ENCODE measurements around the gene CKLF. TPM values are rescaled to one million over a fixed set of nuclear protein-coding genes. Genes with fewer than 3 reads are reported as not detected.

Gene CKLF
- polyA plus RNA-seq, 1 of the 3 experiments (the other 2 are of a cell fraction): 211 TPM

- 92% methylated on average over 77 of the region's 77 CpGs for WGBS (ENCODE audit: low lambda C conversion rate)
- Histone ChIP-seq H3K4me3 (ENCODE audit: low read depth in 2 of 2, low read length in 1 of 2) (no peak within 1 kb of the TSS), H3K9me2 (no peaks in the 10 kb centered on the region), H4K20me1 (ENCODE audit: insufficient read depth) (no peaks in the 10 kb centered on the region), H3K27ac (ENCODE audit: low read depth in 2 of 2, low read length in 1 of 2) (peak within 1 kb of the TSS; percentile 31 to 52; a peak in 2 of 4 replicates), H3K27me3 (ENCODE audit: insufficient read depth) (no peaks in the 10 kb centered on the region), H3F3A (replicated peaks; ENCODE audit: insufficient read depth) (peaks cover 7% of the 10 kb centered on the region), H3K4me2 (peak within 1 kb of the TSS; percentile 44), H3K9ac (no peak within 1 kb of the TSS), H3K79me2 (ENCODE audit: insufficient read depth) (no peaks in the 10 kb centered on the region), H3K4me1 (ENCODE audit: control insufficient read depth in 1 of 2, insufficient read depth in 2 of 2, low read depth in 1 of 2, low read length in 1 of 2) (peaks cover 0 to 16% of the 10 kb centered on the region in 2 experiments; a peak in 2 of 4 replicates), H3K9me3 (no peaks in the 10 kb centered on the region), H3K36me3 (replicated peaks in 1 of 2; ENCODE audit: control insufficient read depth in 1 of 2, insufficient read depth in 2 of 2, low read length in 1 of 2) (no peaks in the 10 kb centered on the region), H2AFZ (ENCODE audit: low read depth) (no peak within 1 kb of the TSS)
- DNase-seq: no peak
- POLR2A ChIA-PET: interaction anchor here (0.6 kb wide), 1 partner anchor 13 kb away, joined by 3 read pairs; the partner anchor contains the start of gene CMTM1
- no peak for TF ChIP-seq MXI1 (IDR thresholded peaks at IDR 0.05; ENCODE audit: low read depth, low read length)
- TF ChIP-seq PBX3 (IDR thresholded peaks at IDR 0.05): no peak
- TF ChIP-seq SMC3 (IDR thresholded peaks at IDR 0.05; ENCODE audit: low read depth, low read length): no peak
- TF ChIP-seq, protein P1, sequence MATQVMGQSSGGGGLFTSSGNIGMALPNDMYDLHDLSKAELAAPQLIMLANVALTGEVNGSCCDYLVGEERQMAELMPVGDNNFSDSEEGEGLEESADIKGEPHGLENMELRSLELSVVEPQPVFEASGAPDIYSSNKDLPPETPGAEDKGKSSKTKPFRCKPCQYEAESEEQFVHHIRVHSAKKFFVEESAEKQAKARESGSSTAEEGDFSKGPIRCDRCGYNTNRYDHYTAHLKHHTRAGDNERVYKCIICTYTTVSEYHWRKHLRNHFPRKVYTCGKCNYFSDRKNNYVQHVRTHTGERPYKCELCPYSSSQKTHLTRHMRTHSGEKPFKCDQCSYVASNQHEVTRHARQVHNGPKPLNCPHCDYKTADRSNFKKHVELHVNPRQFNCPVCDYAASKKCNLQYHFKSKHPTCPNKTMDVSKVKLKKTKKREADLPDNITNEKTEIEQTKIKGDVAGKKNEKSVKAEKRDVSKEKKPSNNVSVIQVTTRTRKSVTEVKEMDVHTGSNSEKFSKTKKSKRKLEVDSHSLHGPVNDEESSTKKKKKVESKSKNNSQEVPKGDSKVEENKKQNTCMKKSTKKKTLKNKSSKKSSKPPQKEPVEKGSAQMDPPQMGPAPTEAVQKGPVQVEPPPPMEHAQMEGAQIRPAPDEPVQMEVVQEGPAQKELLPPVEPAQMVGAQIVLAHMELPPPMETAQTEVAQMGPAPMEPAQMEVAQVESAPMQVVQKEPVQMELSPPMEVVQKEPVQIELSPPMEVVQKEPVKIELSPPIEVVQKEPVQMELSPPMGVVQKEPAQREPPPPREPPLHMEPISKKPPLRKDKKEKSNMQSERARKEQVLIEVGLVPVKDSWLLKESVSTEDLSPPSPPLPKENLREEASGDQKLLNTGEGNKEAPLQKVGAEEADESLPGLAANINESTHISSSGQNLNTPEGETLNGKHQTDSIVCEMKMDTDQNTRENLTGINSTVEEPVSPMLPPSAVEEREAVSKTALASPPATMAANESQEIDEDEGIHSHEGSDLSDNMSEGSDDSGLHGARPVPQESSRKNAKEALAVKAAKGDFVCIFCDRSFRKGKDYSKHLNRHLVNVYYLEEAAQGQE (IDR thresholded peaks at IDR 0.05; ENCODE audit: low read depth, low read length): no peak
- TF ChIP-seq MAX (IDR thresholded peaks at IDR 0.05; ENCODE audit: low read depth): no peak
- TF ChIP-seq RAD21 (IDR thresholded peaks at IDR 0.05; ENCODE audit: low read length): no peak
- TF ChIP-seq, protein P2, sequence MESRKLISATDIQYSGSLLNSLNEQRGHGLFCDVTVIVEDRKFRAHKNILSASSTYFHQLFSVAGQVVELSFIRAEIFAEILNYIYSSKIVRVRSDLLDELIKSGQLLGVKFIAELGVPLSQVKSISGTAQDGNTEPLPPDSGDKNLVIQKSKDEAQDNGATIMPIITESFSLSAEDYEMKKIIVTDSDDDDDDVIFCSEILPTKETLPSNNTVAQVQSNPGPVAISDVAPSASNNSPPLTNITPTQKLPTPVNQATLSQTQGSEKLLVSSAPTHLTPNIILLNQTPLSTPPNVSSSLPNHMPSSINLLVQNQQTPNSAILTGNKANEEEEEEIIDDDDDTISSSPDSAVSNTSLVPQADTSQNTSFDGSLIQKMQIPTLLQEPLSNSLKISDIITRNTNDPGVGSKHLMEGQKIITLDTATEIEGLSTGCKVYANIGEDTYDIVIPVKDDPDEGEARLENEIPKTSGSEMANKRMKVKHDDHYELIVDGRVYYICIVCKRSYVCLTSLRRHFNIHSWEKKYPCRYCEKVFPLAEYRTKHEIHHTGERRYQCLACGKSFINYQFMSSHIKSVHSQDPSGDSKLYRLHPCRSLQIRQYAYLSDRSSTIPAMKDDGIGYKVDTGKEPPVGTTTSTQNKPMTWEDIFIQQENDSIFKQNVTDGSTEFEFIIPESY (IDR thresholded peaks at IDR 0.05; ENCODE audit: borderline replicate concordance, low read depth): no peak
- TF ChIP-seq TEAD4 (IDR thresholded peaks at IDR 0.05; ENCODE audit: borderline replicate concordance, insufficient read depth): no peak
- no peak for TF ChIP-seq JUND (IDR thresholded peaks at IDR 0.05)
- no peak for TF ChIP-seq POLR2AphosphoS5 (IDR thresholded peaks at IDR 0.05; ENCODE audit: low read depth, low read length)
- TF ChIP-seq TAF1 (IDR thresholded peaks at IDR 0.05; ENCODE audit: borderline replicate concordance, low read depth, low read length): no peak
- no peak for TF ChIP-seq IRF3 (IDR thresholded peaks at IDR 0.05; ENCODE audit: low read depth, low read length)
- CTCF ChIA-PET: interaction anchor here (0.7 to 2.8 kb wide), 4 partner anchors 10 to 172 kb away, joined by 3 to 9 read pairs (median 4); no protein-coding TSS in a partner anchor
These were observed 26.5 kb downstream of the CKLF start, which contains the start of gene CMTM2 for GRCh38 chr16:66578651-66579531. CMTM2 (plus strand) TSS chr16:66579463; CDS start chr16:66579608, 145 bp downstream.

All from SK-N-SH (cell line).